SH-SY5Y (cell line): ENCODE measurements around the gene COG8.

Experiments used
- GATA2 ChIP-seq: IDR thresholded peaks from 2 replicates; pipeline ENCODE4 v1.6.1; 2011; ENCODE audit warnings: mild to moderate bottlenecking, low read depth, low read length
- GATA3 ChIP-seq: IDR thresholded peaks from 2 replicates; pipeline ENCODE4 v1.6.1; 2011; ENCODE audit warnings: low read depth, mild to moderate bottlenecking, low read length, moderate library complexity

DNA sequence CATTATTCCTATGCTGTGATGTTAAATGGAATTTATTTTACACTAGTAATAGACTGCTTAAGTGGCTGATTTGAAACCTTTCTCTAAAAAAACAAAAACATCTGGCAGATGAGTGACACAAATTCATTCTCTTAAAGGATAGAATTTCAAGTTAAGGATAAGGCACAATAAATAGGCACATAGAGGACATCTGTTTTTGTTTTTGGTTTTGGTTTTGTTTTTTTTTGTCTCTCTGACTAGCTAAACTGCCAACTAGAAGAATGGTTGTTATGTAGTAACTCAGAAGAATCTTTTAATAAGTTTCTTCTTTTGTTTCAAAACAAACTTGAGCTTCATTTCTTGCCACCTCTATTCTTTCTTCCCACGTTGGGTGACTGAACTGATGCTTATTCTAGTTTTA, 33.3 kb downstream of the COG8 start:
- no peak for TF ChIP-seq GATA2
- TF ChIP-seq GATA3: no peak
